HepG2 (cell line): Measurements from ENCODE around the gene FOXG1. TPM values are rescaled to one million over a fixed set of nuclear protein-coding genes. Genes with fewer than 3 reads are reported as not detected.

Experiments used
- ATAC-seq: fragments of 200-7000 bp; cut with Tn5 transposase; 3 replicates; pipeline ENCODE4 v1.9.1; 2020; ENCODE audit warnings: mild to moderate bottlenecking, moderate library complexity
- BruUV-seq: library from RNA; stranded (reverse); fragments of 400-500 nt; replicated peaks from 2 replicates; lab custom pipeline; 2021; lab: Mats Ljungman, UMichigan
- CTCF ChIA-PET: fragments of 300-600 bp; formaldehyde crosslinking; extraction: SDS; loops from one replicate; lab custom pipeline; 2021; ENCODE audit warnings: low total read pairs, inconsistent platforms, low intra/inter-chr PET ratio; lab: Yijun Ruan, JAX
- POLR2A ChIA-PET: fragments of 350-600 bp; sonication (Branson Sonifier 250); formaldehyde crosslinking; loops from one replicate; lab custom pipeline; 2020; ENCODE audit warnings: antibody characterized with exemption, inconsistent platforms; lab: Yijun Ruan, JAX
- DNase-seq: peaks from one replicate; pipeline ENCODE4 v3.0.0-alpha.2; 2015; ENCODE audit warnings: low spot score
- FAIRE-seq: peaks from 3 replicates; lab custom pipeline; 2011; peaks lifted over from hg19 to GRCh38; lab: Jason Lieb, UNC
- H2AFZ ChIP-seq: one replicate; pipeline ENCODE4 v1.6.1; 2011; ENCODE audit warnings: low read length, inconsistent platforms
- H3K27ac ChIP-seq: fragments of 300-600 bp; 3 replicates; pipeline ENCODE4 v1.8.0; 2011; ENCODE audit warnings: mixed run types, mild to moderate bottlenecking, mixed read lengths, low read length, inconsistent platforms; ENCODE audit not compliant: insufficient read depth; ENCODE audit errors: extremely low read length
- H3K27me3 ChIP-seq, 2 experiments: fragments of 200-600 bp in 1 of 2; 2 replicates in 1 of 2; 3 replicates in 1 of 2; pipeline versions ENCODE4 v1.6.0 to v1.8.0; 2011; ENCODE audit warnings: low read length in 2 of 2, mild to moderate bottlenecking in 2 of 2, moderate library complexity in 2 of 2, inconsistent platforms in 1 of 2; ENCODE audit not compliant: insufficient read depth in 2 of 2, control insufficient read depth in 1 of 2
- H3K36me3 ChIP-seq, 2 experiments: fragments of 200-600 bp in 1 of 2; replicated peaks in 1 of 2; 2 replicates in 1 of 2; 3 replicates in 1 of 2; pipeline versions ENCODE4 v1.5.1 to v1.8.0; 2011; ENCODE audit warnings: low read length in 2 of 2, inconsistent platforms in 1 of 2; ENCODE audit not compliant: insufficient read depth in 2 of 2, control insufficient read depth in 1 of 2
- H3K4me1 ChIP-seq: 2 replicates; pipeline ENCODE4 v1.5.1; 2012; ENCODE audit warnings: low read length, inconsistent platforms; ENCODE audit not compliant: insufficient read depth
- H3K4me2 ChIP-seq: 2 replicates; pipeline ENCODE4 v1.6.0; 2011; ENCODE audit warnings: low read depth, low read length, inconsistent platforms
- H3K4me3 ChIP-seq, 3 experiments: fragments of 200-600 bp in 1 of 3; sonication (generic), shearing (Covaris generic) in 1 of 3; replicated peaks in 1 of 3; 2 replicates each; pipeline ENCODE4 v1.5.1; 2011 to 2016; ENCODE audit warnings: low read length in 3 of 3, inconsistent platforms in 2 of 3, low read depth in 2 of 3, mild to moderate bottlenecking in 2 of 3, control low read depth in 1 of 3, mixed read lengths in 1 of 3; ENCODE audit not compliant: insufficient read depth in 1 of 3
- H3K79me2 ChIP-seq: one replicate; pipeline ENCODE4 v1.6.1; 2011; ENCODE audit warnings: low read length, inconsistent platforms; ENCODE audit not compliant: insufficient read depth
- H3K9ac ChIP-seq: 2 replicates; pipeline ENCODE4 v1.6.0; 2011; ENCODE audit warnings: mild to moderate bottlenecking, low read depth, low read length, inconsistent platforms; ENCODE audit not compliant: insufficient read depth
- H3K9me3 ChIP-seq: 2 replicates; pipeline ENCODE4 v1.5.1; 2012; ENCODE audit warnings: mild to moderate bottlenecking, low read length
- H4K20me1 ChIP-seq: 2 replicates; pipeline ENCODE4 v1.6.0; 2011; ENCODE audit warnings: inconsistent platforms, mild to moderate bottlenecking, low read length, moderate library complexity; ENCODE audit not compliant: insufficient read depth
- CREB1 ChIP-seq, 2 experiments: fragments of 450-650 bp in 1 of 2; IDR thresholded peaks; 2 replicates each; pipeline ENCODE4 v1.6.1; 2016 to 2017; ENCODE audit warnings: control low read depth in 1 of 2, mild to moderate bottlenecking in 1 of 2, missing compliant biosample characterization in 1 of 2, missing genetic modification characterization in 1 of 2
- SRF ChIP-seq: IDR thresholded peaks from 2 replicates; pipeline ENCODE4 v1.6.1; 2011; ENCODE audit warnings: mild to moderate bottlenecking, low read depth, low read length, moderate library complexity
- in situ Hi-C: cut with HindIII; loops from 2 replicates; pipeline ENCODE4 v1.10.0; 2017; ENCODE audit warnings: low pct_unique_long_range_greater_than_20kb; ENCODE audit not compliant: extremely low pct_ligation_motif_present
- intact Hi-C: fragments of 100-400 bp; cut with micrococcal nuclease; formaldehyde crosslinking; loops from one replicate; pipeline ENCODE4 v1.10.0; 2022; ENCODE audit not compliant: unreplicated experiment
- polyA plus RNA-seq, 8 experiments: library from polyadenylated mRNA; depleted of rRNA in 3 of 8; stranded (reverse) in 7 of 8; unstranded in 1 of 8; fragments of >200 nt; fragmentation: Illumina TruSeq in 4 of 8; extraction: Trizol in 4 of 8; gene quantifications; 2 replicates each; pipeline versions ENCODE4 v1.2.1 to v1.2.3, GENCODE V29; 2011 to 2016; ENCODE audit warnings: low read depth in 4 of 8, missing spikeins in 1 of 8, mixed read lengths in 1 of 8; ENCODE audit not compliant: insufficient read depth in 1 of 8
- total RNA-seq, 5 experiments: library from RNA; depleted of rRNA; stranded (reverse); fragments of >200 nt; fragmentation: Illumina TruSeq; extraction: Trizol; gene quantifications; 2 replicates each; pipeline ENCODE4 v1.2.3, GENCODE V29; 2016; ENCODE audit warnings: low read depth in 1 of 5
- TF ChIP-seq, protein P1 (sequence below): fragments of 450-650 bp; IDR thresholded peaks from 2 replicates; pipeline ENCODE4 v1.6.1; 2017; ENCODE audit warnings: mild to moderate bottlenecking
- TF ChIP-seq, protein P2 (sequence below): sonication (generic); formaldehyde crosslinking; conservative IDR thresholded peaks from 2 replicates; pipeline ENCODE4 v1.8.0; 2022; ENCODE audit warnings: missing genetic modification reagents

Gene FOXG1
- total and polyA plus RNA-seq, 2 of the 13 experiments (the other 11 are each of a cell fraction or from before 2014, with no cell fraction given): not detected

DNA sequence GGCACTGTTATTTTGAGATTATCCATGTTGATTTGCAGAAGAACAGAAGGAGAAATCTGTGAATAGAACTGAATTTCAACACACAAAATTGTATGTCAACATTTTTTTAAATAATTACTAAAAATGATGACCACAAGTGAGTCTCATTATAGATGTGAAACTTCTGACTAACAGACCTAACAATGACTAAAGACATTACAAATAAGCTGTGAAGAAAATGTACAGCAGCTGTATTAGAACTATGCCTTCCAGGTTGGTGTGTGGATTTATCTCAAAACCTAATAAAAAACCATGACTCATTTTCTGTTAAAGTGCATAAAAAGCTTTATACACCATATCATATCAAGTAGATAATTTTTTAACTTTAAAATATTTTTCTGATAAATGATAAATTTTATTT lies 22.5 kb upstream of the FOXG1 start:
- FAIRE-seq: no peak
- Histone ChIP-seq H3K4me1 (no peaks in the 10 kb centered on the region), H3K9ac (no peak overlapping the region), H3K27ac (no peak overlapping the region), H2AFZ (no peak overlapping the region), H3K36me3 (no peaks in the 10 kb centered on the region), H4K20me1 (no peaks in the 10 kb centered on the region), H3K4me3 (no peak overlapping the region), H3K9me3 (no peaks in the 10 kb centered on the region; the same call in 1 of the 2 replicates), H3K4me2 (no peak overlapping the region), H3K79me2 (no peaks in the 10 kb centered on the region), H3K27me3 (no peaks in the 10 kb centered on the region; a peak in 1 of 5 replicates)
- in situ Hi-C loops: no loop called here
- ChIA-PET POLR2A (no interaction called here), CTCF (no interaction called here)
- no peak for DNase-seq
- intact Hi-C loops: no loop called here
- BruUV-seq: no TSS peak
- no peak for ATAC-seq
- TF ChIP-seq, protein P1, sequence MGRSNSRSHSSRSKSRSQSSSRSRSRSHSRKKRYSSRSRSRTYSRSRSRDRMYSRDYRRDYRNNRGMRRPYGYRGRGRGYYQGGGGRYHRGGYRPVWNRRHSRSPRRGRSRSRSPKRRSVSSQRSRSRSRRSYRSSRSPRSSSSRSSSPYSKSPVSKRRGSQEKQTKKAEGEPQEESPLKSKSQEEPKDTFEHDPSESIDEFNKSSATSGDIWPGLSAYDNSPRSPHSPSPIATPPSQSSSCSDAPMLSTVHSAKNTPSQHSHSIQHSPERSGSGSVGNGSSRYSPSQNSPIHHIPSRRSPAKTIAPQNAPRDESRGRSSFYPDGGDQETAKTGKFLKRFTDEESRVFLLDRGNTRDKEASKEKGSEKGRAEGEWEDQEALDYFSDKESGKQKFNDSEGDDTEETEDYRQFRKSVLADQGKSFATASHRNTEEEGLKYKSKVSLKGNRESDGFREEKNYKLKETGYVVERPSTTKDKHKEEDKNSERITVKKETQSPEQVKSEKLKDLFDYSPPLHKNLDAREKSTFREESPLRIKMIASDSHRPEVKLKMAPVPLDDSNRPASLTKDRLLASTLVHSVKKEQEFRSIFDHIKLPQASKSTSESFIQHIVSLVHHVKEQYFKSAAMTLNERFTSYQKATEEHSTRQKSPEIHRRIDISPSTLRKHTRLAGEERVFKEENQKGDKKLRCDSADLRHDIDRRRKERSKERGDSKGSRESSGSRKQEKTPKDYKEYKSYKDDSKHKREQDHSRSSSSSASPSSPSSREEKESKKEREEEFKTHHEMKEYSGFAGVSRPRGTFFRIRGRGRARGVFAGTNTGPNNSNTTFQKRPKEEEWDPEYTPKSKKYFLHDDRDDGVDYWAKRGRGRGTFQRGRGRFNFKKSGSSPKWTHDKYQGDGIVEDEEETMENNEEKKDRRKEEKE: no peak
- TF ChIP-seq SRF: no peak
- peak; percentile 14; the same call in 1 of the 2 replicates for TF ChIP-seq CREB1 (IDR thresholded peaks at IDR 0.05)
- TF ChIP-seq CREB1 (CRISPR knock-in tag; IDR thresholded peaks at IDR 0.05): no peak
- TF ChIP-seq, protein P2, sequence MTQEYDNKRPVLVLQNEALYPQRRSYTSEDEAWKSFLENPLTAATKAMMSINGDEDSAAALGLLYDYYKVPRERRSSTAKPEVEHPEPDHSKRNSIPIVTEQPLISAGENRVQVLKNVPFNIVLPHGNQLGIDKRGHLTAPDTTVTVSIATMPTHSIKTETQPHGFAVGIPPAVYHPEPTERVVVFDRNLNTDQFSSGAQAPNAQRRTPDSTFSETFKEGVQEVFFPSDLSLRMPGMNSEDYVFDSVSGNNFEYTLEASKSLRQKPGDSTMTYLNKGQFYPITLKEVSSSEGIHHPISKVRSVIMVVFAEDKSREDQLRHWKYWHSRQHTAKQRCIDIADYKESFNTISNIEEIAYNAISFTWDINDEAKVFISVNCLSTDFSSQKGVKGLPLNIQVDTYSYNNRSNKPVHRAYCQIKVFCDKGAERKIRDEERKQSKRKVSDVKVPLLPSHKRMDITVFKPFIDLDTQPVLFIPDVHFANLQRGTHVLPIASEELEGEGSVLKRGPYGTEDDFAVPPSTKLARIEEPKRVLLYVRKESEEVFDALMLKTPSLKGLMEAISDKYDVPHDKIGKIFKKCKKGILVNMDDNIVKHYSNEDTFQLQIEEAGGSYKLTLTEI: no peak
